ENCODE measurements around the gene CASP7.

- TF ChIP-seq POLR2A (IDR thresholded peaks at IDR 0.05) (no peak), CTCF (IDR thresholded peaks at IDR 0.05) (no peak)
These were observed 13.6 kb downstream of the CASP7 start for GRCh38 chr10:113693348-113693747.

Measured in gastroesophageal sphincter (tissue), 3 donors.